Brain microvascular endothelial cell (primary cell): ENCODE measurements around the gene CFAP54.
A peak's percentile ranks its signal among the peaks of the same experiment; 100 is the strongest.

Experiments used
- DNase-seq: peaks from one replicate; pipeline ENCODE4 v3.0.0-alpha.2; 2020
- H3K27ac ChIP-seq: fragments of 250-450 bp; sonication (Bioruptor Pico); 2 replicates; pipeline ENCODE4 v1.5.1; 2020; ENCODE audit warnings: mild to moderate bottlenecking, moderate library complexity
- H3K27me3 ChIP-seq: fragments of 250-450 bp; sonication (Bioruptor Pico); replicated peaks from 2 replicates; pipeline ENCODE4 v1.5.1; 2020; ENCODE audit warnings: mild to moderate bottlenecking
- H3K36me3 ChIP-seq: fragments of 250-450 bp; sonication (Bioruptor Pico); replicated peaks from 2 replicates; pipeline ENCODE4 v1.5.1; 2020; ENCODE audit warnings: mild to moderate bottlenecking
- H3K4me3 ChIP-seq: 2 replicates; pipeline ENCODE4 v1.5.1; 2011; ENCODE audit warnings: low read depth, mild to moderate bottlenecking, control low read depth, low read length, moderate library complexity
- CTCF ChIP-seq: IDR thresholded peaks from 2 replicates; pipeline ENCODE4 v1.5.1; 2011; ENCODE audit warnings: low read depth, mild to moderate bottlenecking, moderate library complexity, low read length, control low read depth, inconsistent platforms; ENCODE audit errors: missing control alignments
- in situ Hi-C: cut with HindIII; loops from 2 replicates; pipeline ENCODE4 v1.10.0; 2017; ENCODE audit warnings: low sequenced_read_pairs, low pct_ligation_motif_present

CFAP54 gene

GRCh38 chr12:96907671-96908422 lies 418.5 kb downstream of the CFAP54 start:
- Histone ChIP-seq H3K36me3 (no peaks in the 10 kb centered on the region), H3K27ac (peak overlapping the region; percentile 80), H3K4me3 (peak overlapping the region; percentile 82), H3K27me3 (no peaks in the 10 kb centered on the region)
- TF ChIP-seq CTCF: no peak
- in situ Hi-C loops: no loop called here
- peak; percentile 24 for DNase-seq

GRCh38 chr12:96908423-96908675 lies 419.0 kb downstream of the CFAP54 start:
- Histone ChIP-seq H3K4me3 (peak overlapping the region; percentile 82), H3K36me3 (no peaks in the 10 kb centered on the region), H3K27ac (no peak overlapping the region), H3K27me3 (no peaks in the 10 kb centered on the region)
- TF ChIP-seq CTCF: no peak
- DNase-seq: no peak
- in situ Hi-C loops: no loop called here

GRCh38 chr12:96912261-96912660 lies 422.9 kb downstream of the CFAP54 start:
- H3K36me3 ChIP-seq: no peaks in the 10 kb centered on the region
- no peak for DNase-seq
- in situ Hi-C loops: no loop called here

GRCh38 chr12:96912943-96913342 lies 423.6 kb downstream of the CFAP54 start:
- Histone ChIP-seq H3K36me3 (no peaks in the 10 kb centered on the region), H3K27me3 (no peaks in the 10 kb centered on the region), H3K4me3 (no peak overlapping the region), H3K27ac (no peak overlapping the region)
- in situ Hi-C loops: no loop called here
- no peak for TF ChIP-seq CTCF
- DNase-seq: no peak

More at GRCh38 chr12:96912261-96912660, 422.9 kb downstream of the CFAP54 start:
- no peak overlapping the region for H3K4me3 ChIP-seq
- no peaks in the 10 kb centered on the region for H3K27me3 ChIP-seq
- H3K27ac ChIP-seq: no peak overlapping the region
- no peak for TF ChIP-seq CTCF

- H3K27me3 ChIP-seq: no peaks in the 10 kb centered on the region
- no peak overlapping the region for H3K27ac ChIP-seq
- no peak for DNase-seq
- in situ Hi-C loops: no loop called here
- H3K36me3 ChIP-seq: no peaks in the 10 kb centered on the region
- H3K4me3 ChIP-seq: no peak overlapping the region
- TF ChIP-seq CTCF: no peak
Observed at GRCh38 chr12:96919510-96920210, 430.3 kb downstream of the CFAP54 start.
